ENCODE results near the gene EXOC3L4. TPM values are rescaled to one million over a fixed set of nuclear protein-coding genes. Genes with fewer than 3 reads are reported as not detected.

EXOC3L4 gene
- total RNA-seq, 4 donors from 2014 or later: 0.63 to 2.1 (median 1.3) TPM

GRCh38 chr14:103091041-103091882 is 3.3 kb upstream of the EXOC3L4 start:
- Histone ChIP-seq H3K4me1 (peaks cover 0 to 30% (median 11%) of the 10 kb centered on the region in 4 donors), H3K27ac (peak overlapping the region in 2 of 4 donors; percentile 14 to 74), H3K9me3 (peaks cover 0 to 3% (median 0%) of the 10 kb centered on the region in 4 donors), H3K36me3 (no peaks in the 10 kb centered on the region), H3K27me3 (peaks cover 0 to 10% of the 10 kb centered on the region in 2 donors), H3K4me3 (peak overlapping the region; percentile 24 to 62 (median 45))
- 12 to 24% methylated on average over 17 to 21 of the region's 69 CpGs for WGBS, 2 donors
- TF ChIP-seq CTCF (IDR thresholded peaks at IDR 0.05) (peak; percentile 42 to 67 (median 57)), EP300 (IDR thresholded peaks at IDR 0.05) (no peak), POLR2A (IDR thresholded peaks at IDR 0.05) (no peak)
- DNase-seq (ENCODE audit: low spot score in 2 of 2): no peak

DNA sequence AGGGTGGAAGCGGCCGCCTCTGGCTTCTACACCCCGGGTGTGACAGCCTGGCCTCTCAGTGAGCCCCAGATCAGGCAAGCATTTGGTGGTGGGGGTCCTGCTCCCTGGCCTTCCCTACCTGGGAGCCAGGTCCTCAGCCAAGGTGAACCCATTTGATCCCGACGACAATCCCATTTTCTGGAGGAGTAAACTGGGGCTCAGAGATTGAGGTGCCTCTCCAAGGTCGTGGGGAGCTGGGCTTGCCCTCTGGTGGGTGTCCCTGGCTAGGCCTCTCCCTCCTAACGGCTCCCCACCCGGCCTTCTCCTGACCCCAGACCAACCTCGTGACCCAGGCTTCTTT is 2.7 kb upstream of the EXOC3L4 start:
- TF ChIP-seq CTCF (IDR thresholded peaks at IDR 0.05): no peak
- no peak for TF ChIP-seq EP300 (IDR thresholded peaks at IDR 0.05)
- TF ChIP-seq POLR2A (IDR thresholded peaks at IDR 0.05): no peak

DNA sequence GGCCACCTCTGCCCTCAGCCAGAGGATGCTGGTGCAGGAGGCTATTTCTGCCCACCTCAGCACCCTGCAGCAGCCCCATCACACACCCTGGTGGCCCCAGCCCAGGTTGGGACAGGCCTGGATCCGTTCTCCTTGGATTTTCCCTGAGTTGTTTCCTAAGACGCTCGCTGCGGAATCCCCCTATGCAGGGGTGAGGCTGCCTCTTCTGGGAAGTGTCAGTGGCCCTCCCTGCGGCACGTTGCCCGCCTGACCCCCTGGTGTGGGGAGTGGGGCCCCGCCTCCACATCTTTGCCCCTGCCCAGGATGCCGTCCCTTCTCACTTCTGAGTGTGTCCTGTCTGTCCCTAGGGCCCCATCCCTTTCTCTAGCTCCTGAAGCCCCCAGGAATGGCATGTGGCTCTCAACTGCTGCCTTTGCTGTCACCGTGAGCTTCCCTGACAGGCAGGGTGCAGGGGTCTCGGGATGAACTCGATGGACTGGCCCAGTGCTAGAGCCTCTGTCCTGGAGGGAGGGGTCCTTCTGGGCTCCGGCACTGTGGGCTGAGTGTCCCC is 594 bp upstream of the EXOC3L4 start:
- no peak for DNase-seq (ENCODE audit: low spot score in 2 of 2)
- Histone ChIP-seq H3K4me1 (peaks cover 0 to 33% (median 11%) of the 10 kb centered on the region in 4 donors), H3K9me3 (peaks cover 0 to 3% (median 0%) of the 10 kb centered on the region in 4 donors), H3K27ac (peak overlapping the region in 3 of 4 donors; percentile 70 to 84 (median 76)), H3K27me3 (no peaks in the 10 kb centered on the region), H3K36me3 (no peaks in the 10 kb centered on the region), H3K4me3 (peak overlapping the region in 2 of 4 donors; percentile 1 to 29)
- TF ChIP-seq POLR2A (IDR thresholded peaks at IDR 0.05) (no peak), EP300 (IDR thresholded peaks at IDR 0.05) (no peak), CTCF (IDR thresholded peaks at IDR 0.05) (no peak)
- WGBS, 2 donors: 70 to 78% methylated on average over 10 to 13 of the region's 13 CpGs

More for the DNA sequence above, 2.7 kb upstream of the EXOC3L4 start:
- no peaks in the 10 kb centered on the region for H3K36me3 ChIP-seq
- peak overlapping the region in 2 of 4 donors; percentile 14 to 74 for H3K27ac ChIP-seq
- H3K4me1 ChIP-seq: peaks cover 0 to 30% (median 11%) of the 10 kb centered on the region in 4 donors
- H3K27me3 ChIP-seq: peaks cover 0 to 7% of the 10 kb centered on the region in 2 donors
- H3K9me3 ChIP-seq: peaks cover 0 to 3% (median 0%) of the 10 kb centered on the region in 4 donors
- DNase-seq (ENCODE audit: low spot score in 2 of 2): no peak
- peak overlapping the region; percentile 24 to 62 (median 45) for H3K4me3 ChIP-seq
- 60 to 62% methylated on average over 8 to 9 of the region's 9 CpGs for WGBS, 2 donors

DNA sequence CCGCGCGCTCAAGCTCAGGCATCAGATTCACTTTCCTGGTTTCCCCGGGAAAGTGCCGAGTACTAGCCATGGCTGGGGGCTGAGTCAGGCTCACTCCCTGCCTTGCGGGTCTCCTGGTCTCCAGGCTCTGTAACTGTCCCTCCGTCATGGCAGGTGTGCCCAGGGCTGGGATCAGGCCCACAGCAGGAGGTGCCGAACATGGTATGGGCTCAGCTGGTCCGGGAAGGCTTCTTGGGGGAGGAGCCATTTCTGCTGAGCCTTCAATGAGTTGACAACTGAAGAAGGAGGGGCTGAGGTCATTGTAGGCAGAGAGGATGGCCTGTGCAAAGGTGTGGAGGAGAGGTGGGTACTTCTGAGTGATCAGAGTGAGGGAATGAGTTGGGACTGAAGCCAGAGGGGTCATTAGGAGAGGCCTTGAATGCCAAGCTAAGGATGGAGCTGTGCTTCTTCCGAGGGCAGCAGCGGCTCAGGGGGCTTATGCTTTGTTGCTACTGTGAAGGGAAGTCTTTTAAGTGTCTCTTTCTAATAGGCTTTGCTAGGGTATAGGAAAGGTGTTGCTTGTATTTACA is 769 bp downstream of the EXOC3L4 start:
- no peak for DNase-seq (ENCODE audit: low spot score in 2 of 2)
- H3K9me3 ChIP-seq: peaks cover 0 to 3% (median 0%) of the 10 kb centered on the region in 4 donors
- H3K4me1 ChIP-seq: peaks cover 0 to 43% (median 11%) of the 10 kb centered on the region in 4 donors
- H3K4me3 ChIP-seq: peak overlapping the region in 1 of 4 donors; percentile 15
- H3K36me3 ChIP-seq: no peaks in the 10 kb centered on the region
- H3K27ac ChIP-seq: peak overlapping the region in 2 of 4 donors; percentile 76 to 84
- H3K27me3 ChIP-seq: no peaks in the 10 kb centered on the region
- no peak for TF ChIP-seq CTCF (IDR thresholded peaks at IDR 0.05)
- no peak for TF ChIP-seq POLR2A (IDR thresholded peaks at IDR 0.05)
- 89 to 93% methylated on average over 11 of the region's 11 CpGs for WGBS, 2 donors
